Stromal cell of bone marrow (primary cell): ENCODE measurements around the gene SPATA13.
"Not testable (repeated sequence)": the region's sequence is repeated elsewhere in the genome, so short reads cannot be mapped to it uniquely, and the experiment has no call there.

Experiments used
- DNase-seq: peaks from one replicate; pipeline ENCODE4 v3.0.0-alpha.2; 2012; ENCODE audit warnings: low read depth

SPATA13 gene

GRCh38 chr13:24160458-24161009 lies at the start of gene SPATA13:
TSS of gene SPATA13 (plus strand) at chr13:24160720. CDS start at chr13:24222930, 62,210 bp downstream.
- DNase-seq = peak; percentile 63

- no peak for DNase-seq
Observed at GRCh38 chr13:24112791-24113190, 47.7 kb upstream of the SPATA13 start.

- no peak for DNase-seq
Observed at GRCh38 chr13:24115671-24116070, 44.8 kb upstream of the SPATA13 start.

- no peak for DNase-seq
Observed at GRCh38 chr13:24116131-24116530, 44.4 kb upstream of the SPATA13 start.

GRCh38 chr13:24118576-24118975 lies 41.9 kb upstream of the SPATA13 start:
- DNase-seq = no peak

- no peak for DNase-seq
Observed at GRCh38 chr13:24119626-24120508, 40.7 kb upstream of the SPATA13 start.

- DNase-seq = not testable (repeated sequence)
Observed at GRCh38 chr13:24122045-24122444, 38.5 kb upstream of the SPATA13 start.

GRCh38 chr13:24122569-24122968 lies 38.0 kb upstream of the SPATA13 start:
- no peak for DNase-seq

GRCh38 chr13:24123761-24124160 lies 36.8 kb upstream of the SPATA13 start:
- no peak for DNase-seq

GRCh38 chr13:24124789-24125476 lies 35.6 kb upstream of the SPATA13 start:
- DNase-seq = no peak

GRCh38 chr13:24127116-24127631 lies 33.3 kb upstream of the SPATA13 start:
- no peak for DNase-seq

GRCh38 chr13:24128112-24128511 lies 32.4 kb upstream of the SPATA13 start:
- no peak for DNase-seq

- no peak for DNase-seq
Observed at GRCh38 chr13:24128962-24129361, 31.6 kb upstream of the SPATA13 start.

- DNase-seq = no peak
Observed at GRCh38 chr13:24129914-24130774, 30.4 kb upstream of the SPATA13 start.

- no peak for DNase-seq
Observed at GRCh38 chr13:24131749-24132148, 28.8 kb upstream of the SPATA13 start.

- no peak for DNase-seq
Observed at GRCh38 chr13:24133021-24133795, 27.3 kb upstream of the SPATA13 start.

GRCh38 chr13:24134231-24134630 lies 26.3 kb upstream of the SPATA13 start:
- DNase-seq = no peak

GRCh38 chr13:24134757-24135156 lies 25.8 kb upstream of the SPATA13 start:
- no peak for DNase-seq

- DNase-seq = peak; percentile 23
Observed at GRCh38 chr13:24135674-24136300, 24.7 kb upstream of the SPATA13 start.

- no peak for DNase-seq
Observed at GRCh38 chr13:24138911-24139310, 21.6 kb upstream of the SPATA13 start.
